ENCODE measurements around the gene JARID2. TPM values are rescaled to one million over a fixed set of nuclear protein-coding genes. Genes with fewer than 3 reads are reported as not detected.

JARID2 gene
- total and polyA plus RNA-seq, 9 of the 15 experiments (the other 6 are each of a cell fraction or from before 2014, with no cell fraction given), result 5.0 to 29.0 (median 15.6) TPM

GRCh38 chr6:15561447-15562199 lies 315.8 kb downstream of the JARID2 start:
- Histone ChIP-seq H3K9me3 (replicated peaks; ENCODE audit: control insufficient read depth, insufficient read depth, low read depth, low read length) (no peaks in the 10 kb centered on the region), H3K79me2 (ENCODE audit: control insufficient read depth, insufficient read depth, low read length) (peaks cover 19% of the 10 kb centered on the region), H2AFZ (ENCODE audit: low read depth, low read length) (no peak overlapping the region), H4K20me1 (replicated peaks; ENCODE audit: control insufficient read depth, insufficient read depth, low read length) (no peaks in the 10 kb centered on the region), H3K36me3 (ENCODE audit: control insufficient read depth, insufficient read depth, low read length) (peaks cover 8% of the 10 kb centered on the region; the same call in 1 of the 3 replicates), H3K4me3 (no peak overlapping the region), H3K9me1 (ENCODE audit: control insufficient read depth, insufficient read depth, low read length) (no peaks in the 10 kb centered on the region), H3K4me1 (replicated peaks in 1 of 2; ENCODE audit: control insufficient read depth in 2 of 2, insufficient read depth in 2 of 2, low read length in 2 of 2) (peaks cover 3% of the 10 kb centered on the region in 2 experiments; a peak in 3 of 5 replicates), H3K9ac (ENCODE audit: insufficient read depth in 1 of 2, low read depth in 2 of 2, low read length in 2 of 2) (no peak overlapping the region), H3K27me3 (ENCODE audit: control insufficient read depth in 2 of 2, insufficient read depth in 2 of 2, low read length in 2 of 2) (no peaks in the 10 kb centered on the region), H3K27ac (ENCODE audit: extremely low read depth, low read depth, low read length) (no peak overlapping the region), H3K4me2 (ENCODE audit: insufficient read depth, low read length) (no peak overlapping the region)
- ChIA-PET POLR2A (no interaction called here), CTCF (ENCODE audit: low intra/inter-chr PET ratio) (no interaction called here)
- ATAC-seq, result no peak
- intact Hi-C loops (cut with micrococcal nuclease) (no loop called here), in situ Hi-C loops (cut with MboI) (no loop called here)
- DNase-seq (ENCODE audit: extremely low read depth in 1 of 4, low spot score in 3 of 4), result peak in 1 of 4 experiments; percentile 47
- no peak for FAIRE-seq
- no TSS peak for BruUV-seq (replicated peaks)
- WGBS (ENCODE audit: insufficient coverage, low coverage, missing lambda C conversion rate), result 78% methylated on average over 3 of the region's 3 CpGs
- TF ChIP-seq PURB (CRISPR knock-in tag; IDR thresholded peaks at IDR 0.05; ENCODE audit: low read depth), result no peak
- TF ChIP-seq TRIM25 (IDR thresholded peaks at IDR 0.05; ENCODE audit: borderline replicate concordance), result no peak
- no peak for TF ChIP-seq HCFC1 (IDR thresholded peaks at IDR 0.05; ENCODE audit: low read depth, low read length)
- TF ChIP-seq SPI1 (IDR thresholded peaks at IDR 0.05; ENCODE audit: borderline replicate concordance, low read depth, low read length), result no peak
- TF ChIP-seq, protein P1, sequence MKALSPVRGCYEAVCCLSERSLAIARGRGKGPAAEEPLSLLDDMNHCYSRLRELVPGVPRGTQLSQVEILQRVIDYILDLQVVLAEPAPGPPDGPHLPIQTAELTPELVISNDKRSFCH (CRISPR knock-in tag; IDR thresholded peaks at IDR 0.05), result no peak
- TF ChIP-seq, protein P1 (tag; IDR thresholded peaks at IDR 0.05), result peak; percentile 79
- no peak for TF ChIP-seq NR2F6 (CRISPR knock-in tag; IDR thresholded peaks at IDR 0.05)
- peak; percentile 34; the same call in 1 of the 2 replicates for TF ChIP-seq ZNF239 (CRISPR knock-in tag; IDR thresholded peaks at IDR 0.05)
- no peak for TF ChIP-seq ZFP36 (IDR thresholded peaks at IDR 0.05; ENCODE audit: low read depth, low read length, partially characterized antibody)
- TF ChIP-seq CEBPG (CRISPR knock-in tag; IDR thresholded peaks at IDR 0.05), result no peak
- no peak for TF ChIP-seq CEBPG (tag; conservative IDR thresholded peaks at IDR 0.05 in 1 of 2, IDR thresholded peaks at IDR 0.05 in 1 of 2)
- no peak for TF ChIP-seq ZBTB26 (CRISPR knock-in tag; IDR thresholded peaks at IDR 0.05)
- no peak for TF ChIP-seq TAF9B (IDR thresholded peaks at IDR 0.05; ENCODE audit: partially characterized antibody)
- no peak for TF ChIP-seq GATAD2A (IDR thresholded peaks at IDR 0.05)
- TF ChIP-seq VEZF1 (CRISPR knock-in tag; IDR thresholded peaks at IDR 0.05), result 0 out of 2 replicates have a peak, but pooled peaks have one; percentile 11
- 0 out of 2 replicates have a peak, but pooled peaks have one; percentile 5 for TF ChIP-seq ZNF507 (tag; conservative IDR thresholded peaks at IDR 0.05)
- TF ChIP-seq SMAD3 (CRISPR knock-in tag; conservative IDR thresholded peaks at IDR 0.05), result 0 out of 2 replicates have a peak, but pooled peaks have one; percentile 63
- no peak for TF ChIP-seq ZBTB7A (IDR thresholded peaks at IDR 0.05; ENCODE audit: borderline replicate concordance, control insufficient read depth, low read depth, low read length)
- TF ChIP-seq ZNF316 (IDR thresholded peaks at IDR 0.05), result no peak

Data from K562 (cell line).